ENCODE measurements around the gene DNAH8.

Gene DNAH8

GRCh38 chr6:39079197-39080125 lies 364.4 kb downstream of the DNAH8 start:
- DNase-seq, result no peak
